NCI-H2227 treated with DMSO at 0.1 percent for 48 hours (cell line): Measurements from ENCODE around the gene SPRYD7.
"Not testable (repeated sequence)": the region's sequence is repeated elsewhere in the genome, so short reads cannot be mapped to it uniquely, and the experiment has no call there.

ENCODE experiments used
- DNase-seq: peaks from one replicate; lab custom pipeline; 2025; lab: John Stamatoyannopoulos, UW

The SPRYD7 gene

DNA sequence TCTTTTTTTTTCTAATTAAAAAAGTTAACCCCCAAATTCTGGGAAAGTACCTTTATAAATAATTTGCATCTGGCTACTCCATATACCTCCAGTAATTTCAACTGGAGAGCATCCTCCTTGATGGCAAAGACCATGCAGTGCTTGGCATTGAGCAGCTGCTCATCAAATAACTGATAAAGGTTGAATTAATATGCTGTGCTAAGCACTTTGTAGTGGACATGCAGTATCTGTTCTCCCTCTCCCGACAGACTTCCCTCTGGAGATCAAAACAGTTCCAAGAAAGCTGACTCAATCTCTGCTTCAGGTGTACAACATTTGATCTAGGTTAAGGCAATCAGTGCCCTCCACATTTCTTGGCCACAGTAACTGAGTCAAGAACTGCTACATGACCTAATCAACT is 3.3 kb downstream of the SPRYD7 start:
- DNase-seq, result no peak

DNA sequence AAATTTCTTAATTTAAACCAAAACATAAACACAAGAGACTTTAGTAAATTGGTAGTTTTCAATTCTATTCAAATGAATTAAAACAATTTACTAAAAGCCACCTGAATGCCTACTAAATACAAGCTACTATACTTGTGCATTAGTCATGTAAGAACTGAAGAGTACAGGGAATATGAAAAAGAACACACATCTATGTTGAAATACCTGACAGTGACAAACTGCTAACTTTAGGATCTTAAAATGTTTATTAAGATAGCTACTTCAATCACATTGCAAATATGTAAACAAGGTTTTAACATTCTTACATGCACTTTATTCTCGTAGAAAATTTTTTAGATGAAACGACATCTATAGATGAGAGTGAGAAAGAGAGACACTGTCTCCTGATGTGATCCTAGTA is 4.1 kb downstream of the SPRYD7 start:
- no peak for DNase-seq

DNA sequence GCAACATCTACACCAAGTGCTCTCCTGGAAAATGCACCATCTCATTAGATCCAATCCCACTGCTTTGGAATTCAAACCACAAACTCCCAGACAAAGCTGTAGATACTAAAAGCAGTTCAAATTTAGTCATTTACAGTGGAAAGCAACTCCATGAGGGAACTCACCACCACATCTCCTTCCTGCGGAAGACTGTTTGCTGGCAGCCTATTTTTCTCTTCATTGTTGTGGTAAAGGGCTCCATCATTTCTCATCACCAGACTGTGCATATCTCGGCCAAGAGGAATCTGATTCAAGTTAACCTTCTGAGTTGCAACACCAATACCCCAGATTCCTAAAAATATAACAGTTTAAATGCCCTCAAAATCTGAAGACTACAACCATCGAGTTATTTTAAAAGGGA is 8.4 kb downstream of the SPRYD7 start:
- DNase-seq, result no peak

DNA sequence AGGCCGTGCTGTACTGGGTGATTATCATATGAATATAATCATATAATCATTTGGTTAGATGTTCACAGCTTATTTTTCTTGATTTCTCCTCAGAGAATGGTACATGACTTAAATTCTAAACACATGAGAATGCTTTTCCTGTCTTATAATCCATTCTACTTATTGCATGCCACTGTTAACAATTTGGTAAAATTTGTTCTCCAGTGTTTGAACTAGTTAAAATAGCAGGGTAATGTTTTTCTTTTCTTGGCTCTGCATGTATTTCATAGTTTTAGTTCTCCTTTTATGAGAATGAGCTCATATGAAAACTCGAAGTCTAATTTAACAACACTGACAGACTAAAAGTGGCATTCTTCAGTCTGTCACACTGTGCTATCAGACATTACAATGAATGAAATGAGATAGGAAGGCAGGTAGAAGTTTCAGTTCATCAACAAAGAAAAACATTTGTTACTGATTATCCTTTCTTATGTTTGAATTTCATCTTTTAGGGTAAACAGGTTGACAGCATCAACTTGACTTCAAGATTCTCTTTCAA is 10.2 kb downstream of the SPRYD7 start:
- DNase-seq, result no peak

DNA sequence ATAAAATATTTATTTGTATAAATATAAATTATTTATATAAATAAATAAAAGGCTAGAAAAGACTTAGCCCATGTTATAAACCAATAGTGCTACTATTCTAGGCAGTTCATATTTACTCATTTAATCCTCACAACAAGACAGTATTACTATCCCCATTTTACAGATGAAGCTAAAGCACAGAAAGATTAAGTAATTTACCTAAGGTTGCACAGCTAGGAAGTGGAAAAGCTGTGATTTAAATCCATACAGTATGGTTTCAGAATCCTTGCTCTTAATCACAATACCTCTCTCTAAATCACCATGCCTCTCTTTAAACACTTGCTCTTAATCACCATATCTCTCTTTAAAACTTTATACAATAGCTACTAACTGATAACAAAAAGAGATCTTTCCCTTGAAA is 13.8 kb downstream of the SPRYD7 start:
- no peak for DNase-seq

DNA sequence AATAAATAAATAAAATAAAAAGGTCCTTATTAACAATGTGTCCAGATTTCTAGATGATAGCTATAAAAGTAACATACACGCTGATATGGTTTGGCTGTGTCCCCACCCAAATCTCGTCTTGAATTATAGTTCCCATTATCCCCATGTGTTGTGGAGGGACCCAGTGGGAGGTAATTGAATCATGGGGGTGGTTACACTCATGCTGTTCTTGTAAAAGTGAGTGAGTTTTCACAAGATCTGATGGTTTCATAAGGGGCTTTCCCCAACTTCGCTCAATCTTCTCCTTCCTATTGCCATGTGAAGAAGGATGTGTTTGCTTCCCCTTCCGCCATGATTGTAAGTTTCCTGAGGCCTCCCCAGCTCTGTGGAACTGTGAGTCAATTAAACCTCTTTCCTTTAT is 15.2 kb downstream of the SPRYD7 start:
- not testable (repeated sequence) for DNase-seq

DNA sequence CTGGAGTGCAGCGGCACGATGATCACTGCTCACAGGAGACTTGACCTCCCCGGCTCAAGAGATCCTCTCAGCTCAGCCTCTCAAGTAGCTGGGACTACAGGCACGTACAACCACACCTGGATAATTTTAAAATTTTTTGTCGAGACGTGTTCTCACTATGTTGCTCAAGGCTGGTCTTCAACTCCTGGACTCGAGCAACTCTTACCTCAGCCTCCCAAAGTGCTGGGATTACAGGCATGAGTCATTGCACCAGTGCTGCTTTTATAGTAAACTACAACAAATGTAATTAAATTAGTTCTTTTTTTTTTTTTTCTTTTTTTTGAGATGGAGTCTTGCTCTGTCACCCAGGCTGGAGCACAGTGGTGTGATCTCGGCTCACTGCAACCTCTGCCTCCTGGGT is 18.0 kb downstream of the SPRYD7 start:
- not testable (repeated sequence) for DNase-seq

DNA sequence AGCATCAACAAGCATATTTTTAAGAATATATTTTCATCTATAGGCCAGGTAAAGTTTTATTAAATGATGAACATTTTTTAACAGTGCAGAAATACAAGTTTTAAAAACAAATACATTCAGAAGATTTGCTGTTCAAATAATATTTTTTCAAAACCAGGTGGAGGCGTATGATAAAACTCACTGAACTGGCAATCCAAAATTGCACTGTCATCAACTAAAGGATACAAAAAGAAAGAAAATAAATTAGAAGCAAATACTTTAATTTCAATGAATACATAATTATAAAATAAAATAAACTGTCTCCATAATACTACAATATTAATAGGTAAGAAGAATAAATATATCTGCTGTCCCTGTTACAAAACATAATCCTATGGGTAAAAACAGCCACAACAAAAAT is 21.2 kb downstream of the SPRYD7 start:
- DNase-seq, result no peak

DNA sequence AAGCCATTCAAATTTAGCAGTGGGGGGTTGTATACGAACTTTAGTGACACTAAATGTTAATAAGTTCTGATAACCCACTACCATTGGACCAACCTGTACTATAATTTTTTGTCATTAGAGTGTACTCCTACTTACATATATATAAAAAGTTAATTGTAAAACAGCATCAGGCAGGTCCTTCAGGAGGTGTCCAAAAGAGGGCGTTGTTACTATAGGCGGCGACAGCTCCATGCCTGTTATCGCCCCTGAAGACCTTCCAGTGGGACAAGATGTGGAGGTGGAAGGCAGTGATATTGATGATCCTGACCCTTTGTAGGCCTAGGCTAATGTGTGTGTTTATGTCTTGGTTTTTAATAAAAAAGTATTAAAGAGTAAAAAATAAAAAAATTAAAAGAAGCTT is 27.5 kb downstream of the SPRYD7 start:
- no peak for DNase-seq

DNA sequence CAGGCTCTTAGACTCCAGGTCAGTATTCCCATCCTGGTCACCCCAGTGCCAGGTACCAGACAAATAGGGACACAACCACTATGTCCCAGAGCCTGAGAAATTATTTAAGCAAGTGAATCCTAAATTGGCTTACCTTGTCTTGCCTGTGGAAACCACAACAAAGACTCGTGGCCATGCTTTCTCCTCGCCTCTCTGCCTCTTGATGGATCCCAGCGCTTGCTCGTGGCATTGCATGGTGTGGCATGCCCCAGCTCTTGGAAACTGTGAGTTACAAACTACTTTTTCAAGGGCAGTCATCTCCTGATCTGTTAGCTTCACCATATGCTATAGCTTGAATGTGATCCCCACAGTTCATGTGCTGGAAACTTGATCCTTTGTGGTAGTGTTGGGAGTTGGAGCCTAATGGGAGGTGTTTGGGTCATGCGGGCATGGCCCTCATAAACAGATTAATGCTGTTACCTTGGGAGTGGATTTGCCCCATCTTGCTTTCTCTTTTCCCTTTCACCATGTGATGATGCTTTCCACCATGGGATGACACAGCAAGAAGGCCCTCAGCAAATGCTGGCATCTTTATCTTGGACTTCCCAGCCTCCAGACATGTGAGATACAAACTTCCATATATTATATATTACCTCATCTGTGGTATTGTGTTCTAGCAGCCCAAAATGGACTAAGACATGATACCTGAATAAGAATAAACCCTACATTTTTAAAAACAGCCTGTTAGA is 31.2 kb downstream of the SPRYD7 start:
- no peak for DNase-seq

DNA sequence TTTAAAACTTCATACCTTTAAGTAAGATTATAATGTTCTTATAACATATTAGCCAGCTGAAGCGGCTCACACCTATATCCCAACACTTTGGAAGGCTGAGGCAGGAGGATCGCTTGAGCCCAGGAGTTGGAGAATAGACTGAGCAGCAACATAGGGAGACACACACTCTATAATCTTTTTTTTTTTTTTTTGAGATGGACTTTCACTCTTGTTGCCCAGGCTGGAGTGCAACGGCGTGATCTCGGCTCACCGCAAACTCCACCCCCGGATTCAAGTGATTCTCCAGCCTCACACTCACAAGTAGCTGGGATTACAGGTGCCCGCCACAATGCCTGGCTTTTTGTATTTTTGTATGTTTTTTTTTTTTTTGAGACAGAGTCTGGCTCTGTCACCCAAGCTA is 37.3 kb downstream of the SPRYD7 start:
- DNase-seq, result no peak

DNA sequence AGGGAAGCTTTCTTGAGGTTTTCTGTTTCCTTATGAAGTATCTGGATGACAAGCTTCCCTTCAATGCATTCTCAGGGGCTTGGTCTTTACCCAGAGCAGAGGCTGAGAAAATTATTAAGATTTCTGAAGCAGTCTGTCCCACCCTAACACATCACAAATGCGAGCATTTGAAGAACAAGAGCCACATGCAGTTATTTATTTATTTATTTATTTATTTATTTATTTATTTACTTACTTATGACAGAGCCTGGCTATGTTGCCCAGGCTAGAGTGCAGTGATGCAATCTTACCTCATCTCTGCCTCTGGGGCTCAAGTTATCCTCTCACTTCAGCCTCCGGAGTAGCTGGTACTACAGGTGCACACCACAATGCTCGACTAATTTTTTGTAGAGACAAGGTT is 38.4 kb downstream of the SPRYD7 start:
- no peak for DNase-seq

DNA sequence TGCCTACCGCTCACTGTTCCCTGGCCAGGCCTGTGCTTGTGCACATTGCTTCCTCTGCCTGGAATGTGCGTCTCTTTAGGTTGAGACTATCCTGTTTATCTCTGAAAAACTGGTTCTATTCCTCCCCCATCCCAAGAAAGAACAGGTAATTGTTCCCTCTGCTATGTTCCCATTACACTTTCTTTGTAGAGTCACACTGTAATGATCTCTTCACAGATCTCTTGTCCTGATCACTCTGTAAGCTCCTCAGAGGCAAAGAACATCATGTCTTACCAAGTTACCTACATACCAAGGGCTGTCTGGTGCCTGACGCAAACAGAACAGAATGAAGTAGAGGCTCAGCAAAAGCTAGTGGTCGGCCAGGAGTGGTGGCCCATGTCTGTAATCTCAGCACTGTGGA is 40.3 kb downstream of the SPRYD7 start:
- no peak for DNase-seq

DNA sequence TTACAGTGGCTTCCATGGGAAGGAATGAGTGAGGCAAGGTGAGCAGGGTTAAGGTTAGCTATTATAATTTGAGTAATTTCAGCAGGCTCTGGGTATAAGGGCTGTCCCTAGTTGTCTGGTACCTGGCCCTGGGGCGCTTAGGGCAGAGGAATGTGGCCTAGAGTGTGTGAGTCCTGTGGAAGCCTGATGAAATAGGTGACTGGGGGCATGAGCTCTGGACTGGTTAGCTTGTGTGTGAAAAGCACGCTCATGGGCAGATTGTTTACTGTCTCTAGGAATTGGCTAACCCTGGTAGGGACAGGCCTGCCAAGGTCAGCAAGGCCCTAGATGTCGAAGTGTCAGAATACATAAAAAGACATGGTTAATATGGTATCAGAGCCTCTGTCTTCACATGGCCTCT is 42.5 kb downstream of the SPRYD7 start:
- no peak for DNase-seq

DNA sequence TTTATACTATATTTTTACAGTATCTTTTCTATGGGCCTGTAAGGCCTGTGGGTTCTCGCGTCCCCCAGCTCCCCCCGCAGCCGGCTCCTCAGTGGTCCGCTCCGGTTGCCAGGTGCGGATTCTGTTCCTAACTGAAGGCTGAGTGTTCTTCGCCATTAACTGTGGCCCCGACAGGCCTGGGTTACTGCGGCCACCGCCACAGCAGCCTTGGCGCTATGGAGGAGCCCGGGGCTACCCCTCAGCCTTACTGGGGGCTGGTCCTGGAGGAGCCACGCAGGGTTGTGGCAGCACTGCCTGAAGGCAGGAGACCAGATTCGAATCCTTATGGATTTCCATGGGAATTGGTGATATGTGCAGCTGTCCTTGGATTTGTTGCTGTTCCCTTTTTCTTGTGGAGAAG is 45.8 kb downstream of the SPRYD7 start:
- no peak for DNase-seq

DNA sequence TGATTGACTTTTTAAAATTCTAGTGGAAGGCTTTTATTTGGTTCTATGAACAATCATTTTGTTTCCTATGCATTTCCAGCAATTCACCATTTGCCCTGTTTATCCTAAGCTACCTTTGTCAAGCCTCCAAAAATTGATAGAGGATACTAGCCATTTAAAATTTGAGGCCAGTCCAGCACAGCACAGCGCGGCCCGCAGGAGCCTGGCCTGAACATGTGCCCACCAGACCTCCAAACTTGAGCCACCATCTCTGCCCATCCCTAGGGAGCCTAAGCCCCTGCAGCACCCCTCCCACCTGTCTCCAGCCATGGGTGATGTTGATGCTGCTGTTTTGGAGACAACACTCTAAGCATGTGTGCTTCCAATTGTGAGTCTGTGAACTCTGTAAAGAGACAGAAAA is 57.5 kb downstream of the SPRYD7 start:
- DNase-seq, result no peak

DNA sequence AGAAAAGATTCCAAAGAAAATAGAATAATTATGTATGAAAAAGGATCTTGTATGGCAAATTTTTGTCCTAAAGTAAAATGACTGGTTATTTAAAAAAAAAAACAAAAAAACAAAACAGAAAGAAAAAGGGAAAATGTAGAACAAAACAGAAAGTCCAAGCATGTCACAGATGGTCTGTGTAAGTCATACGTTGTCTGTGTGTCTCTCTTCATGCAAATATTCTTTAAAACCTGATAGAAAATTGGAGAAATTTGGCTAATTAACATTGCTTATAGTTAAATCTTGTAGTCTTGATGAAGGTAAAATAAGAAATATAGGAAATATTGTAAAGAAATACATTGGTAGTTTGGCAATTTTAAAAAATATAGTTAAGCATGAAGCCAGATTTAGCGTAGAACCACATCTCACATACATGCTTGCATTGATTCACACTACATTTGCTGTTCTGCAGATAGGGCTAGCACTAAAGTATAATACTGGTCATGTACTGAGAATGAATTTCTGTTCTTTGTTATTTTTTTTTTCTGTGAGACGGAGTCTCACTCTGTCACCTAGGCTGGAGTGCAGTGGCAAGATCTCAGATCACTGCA is 58.4 kb downstream of the SPRYD7 start:
- no peak for DNase-seq

DNA sequence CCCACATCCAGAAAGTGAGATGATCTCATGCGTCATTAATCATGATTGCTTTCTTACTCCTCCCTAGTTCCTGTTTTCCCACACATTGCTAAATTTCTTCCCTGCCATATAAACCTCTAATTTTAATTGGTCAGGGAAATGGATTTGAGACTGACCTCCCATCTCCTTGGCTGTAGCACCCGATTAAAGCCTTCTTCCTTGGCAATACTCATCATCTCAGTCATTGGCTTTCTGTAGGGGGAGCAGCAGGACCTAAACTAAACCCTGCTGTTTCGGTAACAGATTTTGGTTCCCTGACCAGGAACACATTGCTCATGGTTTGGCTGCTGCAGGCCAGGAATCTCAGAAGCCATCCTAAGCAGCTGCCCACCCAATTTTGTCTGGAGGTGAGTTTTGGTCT is 61.7 kb downstream of the SPRYD7 start:
- DNase-seq, result no peak

DNA sequence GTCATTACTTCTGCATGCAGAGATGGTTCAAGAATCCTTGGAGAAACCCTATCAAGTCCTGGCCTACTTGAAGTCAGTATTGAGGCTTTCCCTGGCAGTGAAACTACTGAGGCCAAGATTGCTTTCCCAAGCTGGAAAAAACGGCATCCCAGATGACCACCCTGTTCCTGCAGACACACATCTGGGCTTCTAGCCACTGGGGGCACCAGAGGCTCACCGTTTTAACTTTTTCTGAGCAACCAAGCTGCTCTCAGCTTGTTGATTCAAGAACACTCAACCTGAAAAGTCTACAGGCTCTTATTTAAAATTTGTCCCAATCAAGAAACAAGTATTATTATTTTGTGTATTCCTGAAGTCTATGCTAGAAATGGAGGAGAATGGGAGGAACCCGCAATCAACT is 66.6 kb downstream of the SPRYD7 start:
- no peak for DNase-seq

DNA sequence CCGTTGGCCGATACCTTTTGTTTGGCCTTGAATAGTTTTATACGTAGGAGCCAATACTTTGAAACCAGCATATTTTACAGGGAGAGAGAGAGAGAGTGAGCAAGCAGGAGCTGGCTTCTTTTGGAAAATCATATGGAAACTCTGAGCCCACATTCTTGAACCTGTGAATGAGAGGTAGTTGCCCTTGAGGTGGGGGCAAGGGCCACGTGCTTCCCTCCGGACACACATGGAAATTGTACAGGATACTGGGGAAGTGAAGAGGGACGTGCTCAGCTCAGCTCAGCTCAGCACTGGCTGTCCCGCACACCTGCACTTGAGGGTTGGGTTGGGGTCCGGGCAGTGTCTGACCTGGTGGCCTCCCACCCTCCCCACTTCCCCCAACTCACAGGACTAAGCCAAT is 68.3 kb downstream of the SPRYD7 start:
- no peak for DNase-seq

DNA sequence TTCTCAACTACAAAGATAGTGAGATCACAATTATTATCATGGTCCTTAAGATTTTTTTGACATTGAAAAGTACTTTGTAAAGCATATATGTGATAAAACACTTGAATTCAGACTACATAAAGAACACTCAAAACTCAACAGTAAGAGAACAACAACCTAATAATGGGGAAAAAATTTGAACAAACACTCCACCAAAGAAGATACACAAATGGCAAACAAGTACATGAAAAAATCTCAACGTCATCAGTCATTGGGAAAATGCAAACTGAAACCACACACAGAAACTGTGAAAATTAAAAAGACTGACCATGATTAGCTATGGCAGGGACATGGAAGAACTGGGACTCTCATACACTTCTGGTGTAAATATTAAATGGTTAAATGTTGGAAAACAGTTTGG is 70.9 kb downstream of the SPRYD7 start:
- DNase-seq, result no peak

DNA sequence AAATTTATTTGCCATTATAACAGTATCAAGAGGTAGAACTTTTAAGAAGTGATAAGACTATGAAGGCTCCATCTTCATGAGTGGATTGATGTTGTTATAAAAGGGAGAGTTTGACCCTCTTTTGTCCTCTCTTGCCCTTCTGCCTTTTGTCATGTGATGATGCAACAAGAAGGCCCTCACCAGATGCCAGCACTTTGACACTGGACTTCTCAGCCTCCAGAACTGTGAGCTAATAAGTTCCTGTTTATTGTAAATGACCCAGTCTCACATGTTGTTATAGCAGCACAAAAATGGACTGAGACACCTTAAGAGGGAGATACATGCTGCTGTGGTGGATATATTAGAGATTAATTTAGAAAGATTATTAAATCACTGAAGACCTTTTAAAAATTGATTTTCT is 71.6 kb downstream of the SPRYD7 start:
- no peak for DNase-seq
